Transverse colon (tissue), 3 donors: ENCODE results near the gene COA5.

Experiments
- EP300 ChIP-seq: sonication (generic); formaldehyde crosslinking; IDR thresholded peaks from one replicate; pipeline ENCODE4 v1.6.1; 2017; ENCODE audit warnings: antibody characterized with exemption, low read depth
- POLR2A ChIP-seq: fragments of 450-650 bp; IDR thresholded peaks from one replicate; pipeline ENCODE4 v1.6.1; 2016; ENCODE audit warnings: antibody characterized with exemption, mild to moderate bottlenecking, moderate library complexity
- TF ChIP-seq, protein P1 (sequence below), 5 experiments: fragments of 200-600 bp in 3 of 5; fragments of 450-650 bp in 2 of 5; sonication (generic) in 3 of 5; IDR thresholded peaks; 1 replicate in 2 of 5; 2 replicates in 3 of 5; pipeline ENCODE4 v1.5.1; 2016 to 2017; ENCODE audit warnings: antibody characterized with exemption in 5 of 5, inconsistent platforms in 3 of 5, mild to moderate bottlenecking in 2 of 5, moderate library complexity in 1 of 5

DNA sequence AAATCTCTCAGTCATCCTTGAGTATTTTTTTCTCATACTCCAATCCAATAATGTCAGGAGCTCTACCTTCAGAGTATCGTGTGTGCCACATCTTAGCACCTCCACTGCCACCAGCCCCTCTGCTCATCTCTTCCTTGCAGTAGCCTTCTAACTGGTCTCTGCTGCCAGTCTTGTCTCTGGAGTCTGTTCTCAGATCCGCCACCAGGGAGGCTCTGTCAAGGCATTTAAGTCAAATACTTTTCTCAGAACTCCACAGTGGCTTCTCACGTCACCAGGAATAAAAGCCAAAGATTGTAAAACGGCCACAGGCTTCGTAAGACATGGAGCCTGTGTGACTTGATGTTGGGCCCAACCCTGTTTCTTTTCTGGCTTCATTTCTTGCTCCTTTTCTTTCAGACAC is 7.2 kb upstream of the COA5 start:
- TF ChIP-seq, protein P1, sequence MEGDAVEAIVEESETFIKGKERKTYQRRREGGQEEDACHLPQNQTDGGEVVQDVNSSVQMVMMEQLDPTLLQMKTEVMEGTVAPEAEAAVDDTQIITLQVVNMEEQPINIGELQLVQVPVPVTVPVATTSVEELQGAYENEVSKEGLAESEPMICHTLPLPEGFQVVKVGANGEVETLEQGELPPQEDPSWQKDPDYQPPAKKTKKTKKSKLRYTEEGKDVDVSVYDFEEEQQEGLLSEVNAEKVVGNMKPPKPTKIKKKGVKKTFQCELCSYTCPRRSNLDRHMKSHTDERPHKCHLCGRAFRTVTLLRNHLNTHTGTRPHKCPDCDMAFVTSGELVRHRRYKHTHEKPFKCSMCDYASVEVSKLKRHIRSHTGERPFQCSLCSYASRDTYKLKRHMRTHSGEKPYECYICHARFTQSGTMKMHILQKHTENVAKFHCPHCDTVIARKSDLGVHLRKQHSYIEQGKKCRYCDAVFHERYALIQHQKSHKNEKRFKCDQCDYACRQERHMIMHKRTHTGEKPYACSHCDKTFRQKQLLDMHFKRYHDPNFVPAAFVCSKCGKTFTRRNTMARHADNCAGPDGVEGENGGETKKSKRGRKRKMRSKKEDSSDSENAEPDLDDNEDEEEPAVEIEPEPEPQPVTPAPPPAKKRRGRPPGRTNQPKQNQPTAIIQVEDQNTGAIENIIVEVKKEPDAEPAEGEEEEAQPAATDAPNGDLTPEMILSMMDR (IDR thresholded peaks at IDR 0.05) = no peak
- TF ChIP-seq EP300 (no peak), POLR2A (no peak)
